Thyroid gland (tissue), 4 donors: ENCODE data around the gene CDKN1B.

Experiments
- POLR2A ChIP-seq, 2 donors: fragments of 450-650 bp; IDR thresholded peaks; one replicate each; pipeline ENCODE4 v1.6.1; 2017; ENCODE audit warnings: antibody characterized with exemption in 2 of 2, mild to moderate bottlenecking in 2 of 2, moderate library complexity in 1 of 2
- TF ChIP-seq, protein P1 (sequence below), 6 experiments: fragments of 200-600 bp in 3 of 6; fragments of 450-650 bp in 3 of 6; sonication (generic) in 3 of 6; IDR thresholded peaks; one replicate each; pipeline ENCODE4 v1.5.1; 2016 to 2019; ENCODE audit warnings: antibody characterized with exemption in 6 of 6, mild to moderate bottlenecking in 2 of 6, inconsistent platforms in 1 of 6, moderate library complexity in 1 of 6

DNA sequence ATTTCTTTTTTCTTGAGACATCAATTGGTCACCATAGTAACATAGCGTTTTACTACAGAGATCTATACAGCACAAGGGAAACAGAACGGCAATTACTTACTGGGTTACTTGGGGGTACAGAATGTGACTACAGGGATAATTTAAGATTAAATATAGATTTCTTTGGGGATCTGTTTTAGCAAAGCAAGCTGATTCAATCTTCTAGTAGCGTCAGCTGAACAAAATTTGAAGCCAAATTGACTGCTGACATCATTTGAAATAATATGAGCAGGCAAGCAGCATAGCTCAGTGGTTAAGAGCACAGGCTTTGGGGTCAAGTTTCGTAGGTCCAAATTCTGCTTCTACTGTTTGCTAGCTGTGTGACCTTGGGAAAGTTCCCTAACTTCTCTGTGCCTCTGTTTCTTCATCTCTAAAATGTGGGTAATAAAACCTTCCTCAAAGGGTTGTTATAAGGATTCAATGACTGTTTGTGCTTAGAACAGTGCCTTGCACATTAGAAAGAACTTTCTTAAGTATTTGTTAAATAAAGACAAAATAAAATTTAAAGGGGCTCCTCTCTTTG, 34.0 kb upstream of the CDKN1B start:
- TF ChIP-seq, protein P1, sequence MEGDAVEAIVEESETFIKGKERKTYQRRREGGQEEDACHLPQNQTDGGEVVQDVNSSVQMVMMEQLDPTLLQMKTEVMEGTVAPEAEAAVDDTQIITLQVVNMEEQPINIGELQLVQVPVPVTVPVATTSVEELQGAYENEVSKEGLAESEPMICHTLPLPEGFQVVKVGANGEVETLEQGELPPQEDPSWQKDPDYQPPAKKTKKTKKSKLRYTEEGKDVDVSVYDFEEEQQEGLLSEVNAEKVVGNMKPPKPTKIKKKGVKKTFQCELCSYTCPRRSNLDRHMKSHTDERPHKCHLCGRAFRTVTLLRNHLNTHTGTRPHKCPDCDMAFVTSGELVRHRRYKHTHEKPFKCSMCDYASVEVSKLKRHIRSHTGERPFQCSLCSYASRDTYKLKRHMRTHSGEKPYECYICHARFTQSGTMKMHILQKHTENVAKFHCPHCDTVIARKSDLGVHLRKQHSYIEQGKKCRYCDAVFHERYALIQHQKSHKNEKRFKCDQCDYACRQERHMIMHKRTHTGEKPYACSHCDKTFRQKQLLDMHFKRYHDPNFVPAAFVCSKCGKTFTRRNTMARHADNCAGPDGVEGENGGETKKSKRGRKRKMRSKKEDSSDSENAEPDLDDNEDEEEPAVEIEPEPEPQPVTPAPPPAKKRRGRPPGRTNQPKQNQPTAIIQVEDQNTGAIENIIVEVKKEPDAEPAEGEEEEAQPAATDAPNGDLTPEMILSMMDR (IDR thresholded peaks at IDR 0.05) = no peak
- TF ChIP-seq POLR2A (IDR thresholded peaks at IDR 0.05) = no peak
